Right lobe of liver (tissue), 4 donors: ENCODE measurements around the gene INSIG1.

Experiments used
- POLR2A ChIP-seq: fragments of 450-650 bp; IDR thresholded peaks from one replicate; pipeline ENCODE4 v1.6.1; 2017; ENCODE audit warnings: antibody characterized with exemption, mild to moderate bottlenecking
- TF ChIP-seq, protein P1 (sequence below), 4 donors: fragments of 200-600 bp in 3 of 4; fragments of 450-650 bp in 1 of 4; IDR thresholded peaks; one replicate each; pipeline versions ENCODE4 v1.5.1 to v1.8.0; 2016 to 2022; ENCODE audit warnings: antibody characterized with exemption in 4 of 4, mild to moderate bottlenecking in 2 of 4
- donor health status: DM: no; HTN: no; CAD: no.
- donor health status: DM: no; HTN: no; CAD: no.
- donor health status: DM: no; HTN: yes; CAD: no.

GRCh38 chr7:155324012-155324917, 26.6 kb downstream of the INSIG1 start:
- TF ChIP-seq, protein P1, sequence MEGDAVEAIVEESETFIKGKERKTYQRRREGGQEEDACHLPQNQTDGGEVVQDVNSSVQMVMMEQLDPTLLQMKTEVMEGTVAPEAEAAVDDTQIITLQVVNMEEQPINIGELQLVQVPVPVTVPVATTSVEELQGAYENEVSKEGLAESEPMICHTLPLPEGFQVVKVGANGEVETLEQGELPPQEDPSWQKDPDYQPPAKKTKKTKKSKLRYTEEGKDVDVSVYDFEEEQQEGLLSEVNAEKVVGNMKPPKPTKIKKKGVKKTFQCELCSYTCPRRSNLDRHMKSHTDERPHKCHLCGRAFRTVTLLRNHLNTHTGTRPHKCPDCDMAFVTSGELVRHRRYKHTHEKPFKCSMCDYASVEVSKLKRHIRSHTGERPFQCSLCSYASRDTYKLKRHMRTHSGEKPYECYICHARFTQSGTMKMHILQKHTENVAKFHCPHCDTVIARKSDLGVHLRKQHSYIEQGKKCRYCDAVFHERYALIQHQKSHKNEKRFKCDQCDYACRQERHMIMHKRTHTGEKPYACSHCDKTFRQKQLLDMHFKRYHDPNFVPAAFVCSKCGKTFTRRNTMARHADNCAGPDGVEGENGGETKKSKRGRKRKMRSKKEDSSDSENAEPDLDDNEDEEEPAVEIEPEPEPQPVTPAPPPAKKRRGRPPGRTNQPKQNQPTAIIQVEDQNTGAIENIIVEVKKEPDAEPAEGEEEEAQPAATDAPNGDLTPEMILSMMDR (IDR thresholded peaks at IDR 0.05), result no peak
- no peak for TF ChIP-seq POLR2A
